HAP-1 (cell line): ENCODE data around the gene BRIP1.

ENCODE experiments used
- DNase-seq, 2 experiments: peaks; one replicate each; pipeline ENCODE4 v3.0.0-alpha.2; 2016 to 2020; ENCODE audit warnings: low spot score in 2 of 2
- H3K27me3 ChIP-seq: fragments of 250-450 bp; sonication (Bioruptor Pico); 2 replicates; pipeline ENCODE4 v1.5.1; 2020; ENCODE audit warnings: low read depth, mild to moderate bottlenecking, moderate library complexity
- H3K36me3 ChIP-seq: fragments of 250-450 bp; sonication (Bioruptor Pico); replicated peaks from 2 replicates; pipeline ENCODE4 v1.5.1; 2020; ENCODE audit warnings: mild to moderate bottlenecking
- H3K4me1 ChIP-seq: fragments of 250-450 bp; sonication (Bioruptor Pico); 2 replicates; pipeline ENCODE4 v1.5.1; 2020; ENCODE audit warnings: mild to moderate bottlenecking
- H3K4me3 ChIP-seq: fragments of 250-450 bp; sonication (Bioruptor Pico); 2 replicates; pipeline ENCODE4 v1.5.1; 2020; ENCODE audit warnings: mild to moderate bottlenecking, moderate library complexity
- H3K9me3 ChIP-seq: fragments of 250-450 bp; sonication (Bioruptor Pico); 2 replicates; pipeline ENCODE4 v1.5.1; 2020; ENCODE audit warnings: mild to moderate bottlenecking, moderate library complexity
- in situ Hi-C: fragments of 300-500 bp; cut with MboI; formaldehyde crosslinking; loops from 3 replicates; pipeline ENCODE4 v1.14.3; 2020; ENCODE audit warnings: low sequenced_read_pairs, inconsistent platforms, mixed read lengths

BRIP1 gene

DNA sequence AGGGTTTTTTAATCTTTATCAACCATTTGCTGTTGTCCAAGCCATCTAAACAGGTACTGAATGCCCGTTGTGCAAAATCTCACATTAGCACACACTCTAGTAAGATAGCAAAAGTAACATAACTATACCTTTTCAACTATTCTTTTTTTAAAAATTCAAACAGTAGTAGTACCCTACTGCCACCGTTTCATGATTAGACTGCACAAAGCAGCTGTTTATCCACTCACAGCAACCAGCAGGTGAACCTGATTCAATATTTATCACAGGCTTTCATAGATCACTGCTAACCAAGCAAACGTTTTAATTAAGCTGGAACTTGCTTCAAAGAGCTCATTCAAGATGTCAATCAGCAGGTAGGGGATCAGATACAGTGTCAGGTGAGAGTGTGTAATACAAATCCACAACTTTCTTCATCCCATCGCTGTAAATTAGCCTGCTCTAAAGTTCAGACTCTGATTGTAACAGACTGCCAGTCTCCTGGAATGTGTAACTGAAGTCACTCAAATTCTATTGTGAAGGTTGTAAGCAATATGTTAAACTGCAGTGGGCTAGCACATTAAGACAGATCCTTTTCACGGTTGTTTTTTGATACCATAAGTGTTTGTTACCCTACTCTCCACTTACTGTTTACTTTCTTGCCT lies 47.3 kb downstream of the BRIP1 start:
- Histone ChIP-seq H3K27me3 (no peaks in the 10 kb centered on the region), H3K4me1 (no peaks in the 10 kb centered on the region), H3K9me3 (no peaks in the 10 kb centered on the region), H3K4me3 (no peak overlapping the region), H3K36me3 (peaks cover 4% of the 10 kb centered on the region)
- in situ Hi-C loops, result no loop called here
- DNase-seq, result no peak

GRCh38 chr17:61814485-61814884 lies 48.8 kb downstream of the BRIP1 start:
- Histone ChIP-seq H3K9me3 (no peaks in the 10 kb centered on the region), H3K4me3 (no peak overlapping the region), H3K27me3 (no peaks in the 10 kb centered on the region), H3K36me3 (peaks cover 3% of the 10 kb centered on the region; the same call in 1 of the 2 replicates), H3K4me1 (peaks cover 3% of the 10 kb centered on the region; the same call in 1 of the 2 replicates)
- in situ Hi-C loops, result no loop called here
- no peak for DNase-seq

DNA sequence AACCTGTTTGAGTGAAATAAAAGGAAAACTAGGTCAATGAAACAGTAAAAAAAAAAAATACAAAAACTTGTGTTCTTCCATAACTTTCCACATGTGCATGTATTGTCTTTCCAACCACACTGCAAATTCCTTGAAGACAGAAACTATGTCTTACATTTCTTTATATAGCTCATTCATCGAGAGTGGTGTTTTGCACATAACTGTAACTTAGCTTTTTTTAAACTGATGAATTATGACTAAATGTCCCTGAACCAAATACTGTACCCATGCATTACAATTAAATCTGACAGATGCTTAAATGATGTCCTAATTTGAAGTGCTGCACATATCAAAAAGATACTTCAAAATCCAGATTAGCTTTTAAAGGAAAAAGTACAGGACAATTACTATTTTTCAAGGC lies 50.1 kb downstream of the BRIP1 start:
- Histone ChIP-seq H3K36me3 (peaks cover 3% of the 10 kb centered on the region; the same call in 1 of the 2 replicates), H3K4me1 (peaks cover 3% of the 10 kb centered on the region; the same call in 1 of the 2 replicates), H3K4me3 (no peak overlapping the region), H3K27me3 (no peaks in the 10 kb centered on the region), H3K9me3 (no peaks in the 10 kb centered on the region)
- DNase-seq, result no peak
- in situ Hi-C loops, result no loop called here

DNA sequence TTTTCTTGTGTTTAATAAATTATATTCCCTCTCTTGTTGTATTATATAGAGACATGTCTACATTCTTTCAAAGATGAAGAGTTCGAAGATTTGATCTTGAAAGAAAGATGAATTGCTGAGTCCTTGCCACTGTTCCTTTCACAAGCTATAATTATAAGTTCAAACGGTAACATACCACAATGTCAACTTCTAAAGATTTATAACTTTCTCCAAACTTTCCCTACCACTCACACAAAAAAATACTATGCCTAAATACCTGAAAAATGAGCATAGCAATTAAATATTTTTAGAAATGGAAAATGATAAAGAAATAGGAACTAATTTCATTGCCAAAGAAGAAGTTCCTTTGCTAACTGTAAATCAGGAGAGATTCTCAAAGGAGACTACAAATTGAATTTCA lies 50.6 kb downstream of the BRIP1 start:
- Histone ChIP-seq H3K9me3 (no peaks in the 10 kb centered on the region), H3K4me3 (no peak overlapping the region), H3K36me3 (peaks cover 3% of the 10 kb centered on the region; the same call in 1 of the 2 replicates), H3K4me1 (peaks cover 3% of the 10 kb centered on the region; the same call in 1 of the 2 replicates), H3K27me3 (no peaks in the 10 kb centered on the region)
- no peak for DNase-seq
- in situ Hi-C loops, result no loop called here

- Histone ChIP-seq H3K27me3 (no peaks in the 10 kb centered on the region), H3K36me3 (0 out of 2 replicates have a peak, but pooled peaks cover 3% of the 10 kb centered on the region), H3K4me1 (peaks cover 3% of the 10 kb centered on the region; the same call in 1 of the 2 replicates), H3K4me3 (no peak overlapping the region), H3K9me3 (no peaks in the 10 kb centered on the region)
- peak in 1 of 2 experiments; percentile 31 for DNase-seq
- in situ Hi-C loops, result no loop called here
Observed at GRCh38 chr17:61809816-61810392, 53.4 kb downstream of the BRIP1 start.

DNA sequence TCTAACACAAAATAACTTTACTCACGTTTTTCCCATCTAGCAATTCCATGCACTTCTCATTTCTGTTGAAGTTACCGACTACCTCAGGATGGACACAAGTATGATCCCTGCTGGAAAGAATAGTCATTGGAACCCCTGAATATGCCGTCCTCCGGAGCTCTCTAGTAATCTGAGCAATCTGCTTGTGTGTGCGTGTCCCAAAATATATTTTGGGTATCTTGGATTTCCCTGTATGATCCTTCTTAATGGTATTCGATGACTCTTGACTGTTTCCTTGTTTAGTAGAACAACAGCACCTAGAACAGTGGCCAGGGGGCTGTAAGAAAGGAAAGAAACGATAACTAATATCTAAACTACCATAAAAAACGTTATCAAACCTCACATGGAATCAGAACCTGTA lies 54.9 kb downstream of the BRIP1 start:
- peaks cover 3% of the 10 kb centered on the region; the same call in 1 of the 2 replicates for H3K4me1 ChIP-seq
- H3K36me3 ChIP-seq, result no peaks in the 10 kb centered on the region
- no peaks in the 10 kb centered on the region for H3K27me3 ChIP-seq
- H3K4me3 ChIP-seq, result no peak overlapping the region
- in situ Hi-C loops, result no loop called here
- no peaks in the 10 kb centered on the region for H3K9me3 ChIP-seq
- no peak for DNase-seq

- no peaks in the 10 kb centered on the region for H3K36me3 ChIP-seq
- no peak for DNase-seq
- no peak overlapping the region for H3K4me3 ChIP-seq
- in situ Hi-C loops, result no loop called here
- peaks cover 3% of the 10 kb centered on the region; the same call in 1 of the 2 replicates for H3K4me1 ChIP-seq
- H3K27me3 ChIP-seq, result no peaks in the 10 kb centered on the region
- H3K9me3 ChIP-seq, result no peaks in the 10 kb centered on the region
Observed at GRCh38 chr17:61806936-61807335, 56.4 kb downstream of the BRIP1 start.

DNA sequence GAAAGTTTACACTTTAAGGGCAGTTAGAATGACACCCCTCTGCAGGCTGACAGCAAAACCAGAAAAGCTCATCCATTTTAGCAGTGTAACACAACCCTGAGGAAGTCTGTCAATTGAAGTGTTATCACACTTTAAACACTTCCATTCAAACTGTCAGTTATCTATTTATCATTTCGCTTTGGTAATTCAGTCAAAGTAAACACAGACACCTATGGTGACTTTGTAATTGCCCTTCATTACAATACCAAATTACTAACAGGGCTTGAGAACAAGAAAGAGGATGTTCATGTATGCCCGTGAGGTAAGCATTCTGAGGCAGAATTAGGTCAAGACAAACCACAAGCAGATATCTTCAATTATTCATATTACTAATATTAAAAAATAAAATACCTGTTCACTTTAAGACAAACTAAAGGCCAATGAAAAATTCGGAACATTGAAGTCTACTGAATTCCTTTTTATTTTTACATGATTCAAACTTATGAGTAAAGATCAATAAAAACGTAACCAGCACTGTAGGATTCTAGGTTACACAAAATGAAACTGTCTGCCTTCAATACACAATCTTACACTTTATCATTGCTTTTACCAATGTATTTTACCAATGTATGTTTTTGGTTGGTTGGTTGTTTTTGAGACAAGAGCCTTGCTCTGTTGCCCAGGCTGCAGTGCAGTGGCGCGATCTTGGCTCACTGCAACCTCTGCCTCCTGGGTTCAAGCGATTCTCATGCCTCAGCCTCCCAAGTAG lies 57.1 kb downstream of the BRIP1 start:
- no peak overlapping the region for H3K4me3 ChIP-seq
- H3K36me3 ChIP-seq, result no peaks in the 10 kb centered on the region
- no peak for DNase-seq
- H3K9me3 ChIP-seq, result no peaks in the 10 kb centered on the region
- no peaks in the 10 kb centered on the region for H3K27me3 ChIP-seq
- H3K4me1 ChIP-seq, result peaks cover 3% of the 10 kb centered on the region; the same call in 1 of the 2 replicates
- in situ Hi-C loops, result no loop called here

- no peaks in the 10 kb centered on the region for H3K36me3 ChIP-seq
- DNase-seq, result no peak
- no peaks in the 10 kb centered on the region for H3K27me3 ChIP-seq
- H3K4me3 ChIP-seq, result no peak overlapping the region
- peaks cover 11% of the 10 kb centered on the region; the same call in 1 of the 2 replicates for H3K4me1 ChIP-seq
- in situ Hi-C loops, result no loop called here
- no peaks in the 10 kb centered on the region for H3K9me3 ChIP-seq
Observed at GRCh38 chr17:61805399-61805798, 57.9 kb downstream of the BRIP1 start.

GRCh38 chr17:61803796-61804195 lies 59.5 kb downstream of the BRIP1 start:
- no peak overlapping the region for H3K4me3 ChIP-seq
- no peaks in the 10 kb centered on the region for H3K27me3 ChIP-seq
- peaks cover 9% of the 10 kb centered on the region; the same call in 1 of the 2 replicates for H3K4me1 ChIP-seq
- DNase-seq, result no peak
- H3K36me3 ChIP-seq, result peaks cover 4% of the 10 kb centered on the region
- in situ Hi-C loops, result no loop called here
- no peaks in the 10 kb centered on the region for H3K9me3 ChIP-seq

GRCh38 chr17:61803216-61803615 lies 60.1 kb downstream of the BRIP1 start:
- Histone ChIP-seq H3K4me1 (peaks cover 9% of the 10 kb centered on the region; the same call in 1 of the 2 replicates), H3K36me3 (peaks cover 4% of the 10 kb centered on the region), H3K27me3 (no peaks in the 10 kb centered on the region), H3K9me3 (no peaks in the 10 kb centered on the region), H3K4me3 (no peak overlapping the region)
- in situ Hi-C loops, result no loop called here
- no peak for DNase-seq

- no peaks in the 10 kb centered on the region for H3K9me3 ChIP-seq
- in situ Hi-C loops, result no loop called here
- peaks cover 24% of the 10 kb centered on the region for H3K36me3 ChIP-seq
- H3K4me1 ChIP-seq, result peaks cover 21% of the 10 kb centered on the region
- DNase-seq, result no peak
- H3K4me3 ChIP-seq, result no peak overlapping the region
- no peaks in the 10 kb centered on the region for H3K27me3 ChIP-seq
Observed at GRCh38 chr17:61799812-61800484, 63.4 kb downstream of the BRIP1 start.

DNA sequence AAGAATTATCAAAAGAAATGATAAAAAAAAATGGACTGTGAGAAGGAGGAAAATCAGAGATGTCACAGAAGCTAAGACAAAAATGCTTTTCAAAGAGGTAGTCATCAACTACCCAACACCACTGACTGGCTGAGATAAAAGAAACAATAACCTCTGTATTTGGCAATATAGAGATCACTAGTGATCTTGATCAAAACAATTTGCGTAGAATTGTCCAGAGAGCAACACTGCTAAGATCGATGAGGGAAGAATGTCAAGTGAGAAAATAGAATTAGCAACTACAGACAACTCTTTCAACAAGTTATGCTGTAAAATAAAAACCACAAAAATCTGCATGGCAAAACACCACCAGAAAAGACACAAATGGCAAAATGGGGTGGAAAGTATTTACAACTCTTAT lies 66.0 kb downstream of the BRIP1 start:
- Histone ChIP-seq H3K36me3 (peaks cover 30% of the 10 kb centered on the region), H3K27me3 (no peaks in the 10 kb centered on the region)
- in situ Hi-C loops, result no loop called here

More for the DNA sequence above, 66.0 kb downstream of the BRIP1 start:
- Histone ChIP-seq H3K4me3 (no peak overlapping the region), H3K9me3 (no peaks in the 10 kb centered on the region), H3K4me1 (peaks cover 23% of the 10 kb centered on the region)
- no peak for DNase-seq
